WTC11 (cell line): ENCODE measurements around the gene COL25A1. TPM values are rescaled to one million over a fixed set of nuclear protein-coding genes. Genes with fewer than 3 reads are reported as not detected.
A peak's percentile ranks its signal among the peaks of the same experiment; 100 is the strongest.

Source experiments
- ATAC-seq: fragments of 200-7000 bp; cut with Tn5 transposase; 2 replicates; pipeline ENCODE4 v1.10.0; 2021; ENCODE audit warnings: mild to moderate bottlenecking, moderate library complexity
- CTCF ChIA-PET: fragments of 300-600 bp; sonication (Branson Sonifier 250); formaldehyde crosslinking; loops from one replicate; lab custom pipeline; 2021; ENCODE audit warnings: antibody characterized with exemption; lab: Charles Lee
- POLR2A ChIA-PET: fragments of 350-600 bp; sonication (Branson Sonifier 250); formaldehyde crosslinking; loops from one replicate; lab custom pipeline; 2021; ENCODE audit warnings: antibody characterized with exemption; lab: Charles Lee
- DNase-seq: peaks from one replicate; pipeline ENCODE4 v3.0.0; 2021; ENCODE audit warnings: low spot score
- H3K27ac Mint-ChIP-seq: 2 replicates; pipeline ENCODE4 v1.8.0; 2021; ENCODE audit warnings: mixed read lengths
- H3K27me3 Mint-ChIP-seq: 2 replicates; pipeline ENCODE4 v1.8.0; 2021; ENCODE audit warnings: low read depth, mild to moderate bottlenecking, moderate library complexity, mixed read lengths
- H3K36me3 Mint-ChIP-seq: 2 replicates; pipeline ENCODE4 v1.8.0; 2021; ENCODE audit warnings: mixed read lengths
- H3K4me1 Mint-ChIP-seq: 2 replicates; pipeline ENCODE4 v1.8.0; 2022; ENCODE audit warnings: mixed read lengths
- H3K4me3 Mint-ChIP-seq: 2 replicates; pipeline ENCODE4 v1.8.0; 2021; ENCODE audit warnings: mild to moderate bottlenecking, moderate library complexity, mixed read lengths
- H3K9me3 Mint-ChIP-seq: 2 replicates; pipeline ENCODE4 v1.8.0; 2021; ENCODE audit warnings: mixed read lengths
- CBFB ChIP-seq: sonication (generic); formaldehyde crosslinking; IDR thresholded peaks from 2 replicates; pipeline ENCODE4 v1.8.1; 2022; ENCODE audit warnings: mild to moderate bottlenecking, low read depth, missing genetic modification reagents
- ESRRA ChIP-seq: sonication (generic); formaldehyde crosslinking; IDR thresholded peaks from 2 replicates; pipeline ENCODE4 v1.8.1; 2022; ENCODE audit warnings: mild to moderate bottlenecking, missing genetic modification reagents, borderline replicate concordance
- FOXP1 ChIP-seq: sonication (generic); formaldehyde crosslinking; IDR thresholded peaks from 2 replicates; pipeline ENCODE4 v1.8.0; 2022; ENCODE audit warnings: missing genetic modification reagents, mild to moderate bottlenecking, moderate library complexity, borderline replicate concordance
- GRHL2 ChIP-seq: fragments of 250-450 bp; sonication (Bioruptor Pico); IDR thresholded peaks from 2 replicates; pipeline ENCODE4 v1.8.0; 2022; ENCODE audit warnings: mild to moderate bottlenecking, moderate library complexity; ENCODE audit not compliant: insufficient replicate concordance, severe bottlenecking
- GTF2I ChIP-seq: fragments of 250-450 bp; sonication (Bioruptor Pico); conservative IDR thresholded peaks from 2 replicates; pipeline ENCODE4 v1.4.0; 2021; ENCODE audit warnings: mild to moderate bottlenecking
- NFE2L1 ChIP-seq: sonication (generic); formaldehyde crosslinking; IDR thresholded peaks from 2 replicates; pipeline ENCODE4 v1.8.1; 2023; ENCODE audit warnings: missing genetic modification reagents
- NR1H2 ChIP-seq: sonication (generic); formaldehyde crosslinking; IDR thresholded peaks from 2 replicates; pipeline ENCODE4 v1.9.0; 2021; ENCODE audit warnings: mild to moderate bottlenecking, moderate library complexity, missing genetic modification reagents
- RORB ChIP-seq: fragments of 250-450 bp; sonication (Bioruptor Pico); IDR thresholded peaks from 2 replicates; pipeline ENCODE4 v1.9.0; 2021; ENCODE audit warnings: mild to moderate bottlenecking
- SOX15 ChIP-seq: fragments of 250-450 bp; sonication (Bioruptor Pico); IDR thresholded peaks from 2 replicates; pipeline ENCODE4 v1.9.0; 2021; ENCODE audit warnings: mild to moderate bottlenecking
- SP1 ChIP-seq: sonication (generic); formaldehyde crosslinking; conservative IDR thresholded peaks from 2 replicates; pipeline ENCODE4 v1.8.1; 2022; ENCODE audit warnings: missing genetic modification reagents
- TCF7 ChIP-seq: sonication (generic); formaldehyde crosslinking; IDR thresholded peaks from 2 replicates; pipeline ENCODE4 v1.8.0; 2022; ENCODE audit warnings: mild to moderate bottlenecking, low read depth, missing genetic modification reagents, moderate library complexity
- TEAD4 ChIP-seq: sonication (generic); formaldehyde crosslinking; IDR thresholded peaks from 2 replicates; pipeline ENCODE4 v1.8.0; 2022; ENCODE audit warnings: mild to moderate bottlenecking, missing genetic modification reagents
- TP53 ChIP-seq: sonication (generic); formaldehyde crosslinking; IDR thresholded peaks from 2 replicates; pipeline ENCODE4 v1.8.1; 2023; ENCODE audit warnings: mild to moderate bottlenecking, missing genetic modification reagents
- ZNF232 ChIP-seq: sonication (generic); formaldehyde crosslinking; IDR thresholded peaks from 2 replicates; pipeline ENCODE4 v1.8.0; 2022; ENCODE audit warnings: mild to moderate bottlenecking, missing genetic modification reagents
- total RNA-seq: library from RNA; stranded (reverse); gene quantifications from 3 replicates; pipeline ENCODE4 v1.2.3, GENCODE V29; 2021
- TF ChIP-seq, protein P1 (sequence below): sonication (generic); formaldehyde crosslinking; conservative IDR thresholded peaks from 2 replicates; pipeline ENCODE4 v1.8.1; 2022; ENCODE audit warnings: mild to moderate bottlenecking, missing genetic modification reagents
- TF ChIP-seq, protein P2 (sequence below): fragments of 250-450 bp; sonication (Bioruptor Pico); IDR thresholded peaks from 2 replicates; pipeline ENCODE4 v1.9.0; 2021; ENCODE audit warnings: mild to moderate bottlenecking
- TF ChIP-seq, protein P3 (sequence below): sonication (generic); formaldehyde crosslinking; IDR thresholded peaks from 2 replicates; pipeline ENCODE4 v1.8.1; 2022; ENCODE audit warnings: missing genetic modification reagents, borderline replicate concordance
- TF ChIP-seq, protein P4 (sequence below): sonication (generic); formaldehyde crosslinking; IDR thresholded peaks from 2 replicates; pipeline ENCODE4 v1.8.0; 2023; ENCODE audit warnings: mild to moderate bottlenecking, missing genetic modification reagents
- TF ChIP-seq, protein P5 (sequence below): sonication (generic); formaldehyde crosslinking; IDR thresholded peaks from 2 replicates; pipeline ENCODE4 v1.8.0; 2022; ENCODE audit warnings: missing genetic modification reagents
- TF ChIP-seq, protein P6 (sequence below): fragments of 250-450 bp; sonication (Bioruptor Pico); IDR thresholded peaks from 2 replicates; pipeline ENCODE4 v1.9.0; 2021; ENCODE audit warnings: moderate library complexity, mild to moderate bottlenecking, inconsistent platforms, borderline replicate concordance
- TF ChIP-seq, protein P7 (sequence below): fragments of 250-450 bp; sonication (Bioruptor Pico); IDR thresholded peaks from 2 replicates; pipeline ENCODE4 v1.8.0; 2021; ENCODE audit warnings: mild to moderate bottlenecking
- TF ChIP-seq, protein P8 (sequence below): sonication (generic); formaldehyde crosslinking; IDR thresholded peaks from 2 replicates; pipeline ENCODE4 v1.8.1; 2023; ENCODE audit warnings: mild to moderate bottlenecking, missing genetic modification reagents, moderate library complexity

Gene COL25A1
- total RNA-seq, 1 experiment from 2014 or later, result 6.6 TPM

DNA sequence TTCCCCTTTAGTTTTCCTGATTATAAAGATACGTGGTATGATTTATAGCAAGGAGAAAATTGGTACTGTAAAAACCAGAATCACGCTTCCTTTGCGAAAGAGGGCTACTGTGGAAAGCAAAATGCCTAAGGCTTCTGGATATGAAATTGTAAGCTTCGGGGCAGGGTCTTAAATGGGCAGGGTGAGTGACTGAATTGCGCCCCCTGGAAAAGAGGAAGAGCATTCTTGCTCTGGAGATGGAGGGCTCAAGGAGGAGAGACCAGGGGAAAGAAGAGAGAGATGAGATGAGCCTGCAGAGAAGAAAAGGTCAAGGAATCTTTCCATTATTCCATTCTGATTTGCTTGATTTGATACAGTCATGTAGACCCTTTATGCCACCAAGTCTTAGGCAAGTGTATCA, 526.5 kb downstream of the COL25A1 start (continued):
- TF ChIP-seq, protein P1, sequence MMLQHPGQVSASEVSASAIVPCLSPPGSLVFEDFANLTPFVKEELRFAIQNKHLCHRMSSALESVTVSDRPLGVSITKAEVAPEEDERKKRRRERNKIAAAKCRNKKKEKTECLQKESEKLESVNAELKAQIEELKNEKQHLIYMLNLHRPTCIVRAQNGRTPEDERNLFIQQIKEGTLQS (CRISPR knock-in tag), result no peak
- TF ChIP-seq, protein P2, sequence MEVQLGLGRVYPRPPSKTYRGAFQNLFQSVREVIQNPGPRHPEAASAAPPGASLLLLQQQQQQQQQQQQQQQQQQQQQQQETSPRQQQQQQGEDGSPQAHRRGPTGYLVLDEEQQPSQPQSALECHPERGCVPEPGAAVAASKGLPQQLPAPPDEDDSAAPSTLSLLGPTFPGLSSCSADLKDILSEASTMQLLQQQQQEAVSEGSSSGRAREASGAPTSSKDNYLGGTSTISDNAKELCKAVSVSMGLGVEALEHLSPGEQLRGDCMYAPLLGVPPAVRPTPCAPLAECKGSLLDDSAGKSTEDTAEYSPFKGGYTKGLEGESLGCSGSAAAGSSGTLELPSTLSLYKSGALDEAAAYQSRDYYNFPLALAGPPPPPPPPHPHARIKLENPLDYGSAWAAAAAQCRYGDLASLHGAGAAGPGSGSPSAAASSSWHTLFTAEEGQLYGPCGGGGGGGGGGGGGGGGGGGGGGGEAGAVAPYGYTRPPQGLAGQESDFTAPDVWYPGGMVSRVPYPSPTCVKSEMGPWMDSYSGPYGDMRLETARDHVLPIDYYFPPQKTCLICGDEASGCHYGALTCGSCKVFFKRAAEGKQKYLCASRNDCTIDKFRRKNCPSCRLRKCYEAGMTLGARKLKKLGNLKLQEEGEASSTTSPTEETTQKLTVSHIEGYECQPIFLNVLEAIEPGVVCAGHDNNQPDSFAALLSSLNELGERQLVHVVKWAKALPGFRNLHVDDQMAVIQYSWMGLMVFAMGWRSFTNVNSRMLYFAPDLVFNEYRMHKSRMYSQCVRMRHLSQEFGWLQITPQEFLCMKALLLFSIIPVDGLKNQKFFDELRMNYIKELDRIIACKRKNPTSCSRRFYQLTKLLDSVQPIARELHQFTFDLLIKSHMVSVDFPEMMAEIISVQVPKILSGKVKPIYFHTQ (CRISPR knock-in tag), result no peak
- no peak for TF ChIP-seq SOX15
- no peak for TF ChIP-seq GTF2I (CRISPR knock-in tag)
- TF ChIP-seq, protein P3, sequence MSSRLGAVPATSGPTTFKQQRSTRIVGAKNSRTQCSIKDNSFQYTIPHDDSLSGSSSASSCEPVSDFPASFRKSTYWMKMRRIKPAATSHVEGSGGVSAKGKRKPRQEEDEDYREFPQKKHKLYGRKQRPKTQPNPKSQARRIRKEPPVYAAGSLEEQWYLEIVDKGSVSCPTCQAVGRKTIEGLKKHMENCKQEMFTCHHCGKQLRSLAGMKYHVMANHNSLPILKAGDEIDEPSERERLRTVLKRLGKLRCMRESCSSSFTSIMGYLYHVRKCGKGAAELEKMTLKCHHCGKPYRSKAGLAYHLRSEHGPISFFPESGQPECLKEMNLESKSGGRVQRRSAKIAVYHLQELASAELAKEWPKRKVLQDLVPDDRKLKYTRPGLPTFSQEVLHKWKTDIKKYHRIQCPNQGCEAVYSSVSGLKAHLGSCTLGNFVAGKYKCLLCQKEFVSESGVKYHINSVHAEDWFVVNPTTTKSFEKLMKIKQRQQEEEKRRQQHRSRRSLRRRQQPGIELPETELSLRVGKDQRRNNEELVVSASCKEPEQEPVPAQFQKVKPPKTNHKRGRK (CRISPR knock-in tag), result no peak
- TF ChIP-seq, protein P4, sequence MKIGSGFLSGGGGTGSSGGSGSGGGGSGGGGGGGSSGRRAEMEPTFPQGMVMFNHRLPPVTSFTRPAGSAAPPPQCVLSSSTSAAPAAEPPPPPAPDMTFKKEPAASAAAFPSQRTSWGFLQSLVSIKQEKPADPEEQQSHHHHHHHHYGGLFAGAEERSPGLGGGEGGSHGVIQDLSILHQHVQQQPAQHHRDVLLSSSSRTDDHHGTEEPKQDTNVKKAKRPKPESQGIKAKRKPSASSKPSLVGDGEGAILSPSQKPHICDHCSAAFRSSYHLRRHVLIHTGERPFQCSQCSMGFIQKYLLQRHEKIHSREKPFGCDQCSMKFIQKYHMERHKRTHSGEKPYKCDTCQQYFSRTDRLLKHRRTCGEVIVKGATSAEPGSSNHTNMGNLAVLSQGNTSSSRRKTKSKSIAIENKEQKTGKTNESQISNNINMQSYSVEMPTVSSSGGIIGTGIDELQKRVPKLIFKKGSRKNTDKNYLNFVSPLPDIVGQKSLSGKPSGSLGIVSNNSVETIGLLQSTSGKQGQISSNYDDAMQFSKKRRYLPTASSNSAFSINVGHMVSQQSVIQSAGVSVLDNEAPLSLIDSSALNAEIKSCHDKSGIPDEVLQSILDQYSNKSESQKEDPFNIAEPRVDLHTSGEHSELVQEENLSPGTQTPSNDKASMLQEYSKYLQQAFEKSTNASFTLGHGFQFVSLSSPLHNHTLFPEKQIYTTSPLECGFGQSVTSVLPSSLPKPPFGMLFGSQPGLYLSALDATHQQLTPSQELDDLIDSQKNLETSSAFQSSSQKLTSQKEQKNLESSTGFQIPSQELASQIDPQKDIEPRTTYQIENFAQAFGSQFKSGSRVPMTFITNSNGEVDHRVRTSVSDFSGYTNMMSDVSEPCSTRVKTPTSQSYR (CRISPR knock-in tag), result no peak
- no peak for TF ChIP-seq TCF7 (CRISPR knock-in tag)
- TF ChIP-seq, protein P5, sequence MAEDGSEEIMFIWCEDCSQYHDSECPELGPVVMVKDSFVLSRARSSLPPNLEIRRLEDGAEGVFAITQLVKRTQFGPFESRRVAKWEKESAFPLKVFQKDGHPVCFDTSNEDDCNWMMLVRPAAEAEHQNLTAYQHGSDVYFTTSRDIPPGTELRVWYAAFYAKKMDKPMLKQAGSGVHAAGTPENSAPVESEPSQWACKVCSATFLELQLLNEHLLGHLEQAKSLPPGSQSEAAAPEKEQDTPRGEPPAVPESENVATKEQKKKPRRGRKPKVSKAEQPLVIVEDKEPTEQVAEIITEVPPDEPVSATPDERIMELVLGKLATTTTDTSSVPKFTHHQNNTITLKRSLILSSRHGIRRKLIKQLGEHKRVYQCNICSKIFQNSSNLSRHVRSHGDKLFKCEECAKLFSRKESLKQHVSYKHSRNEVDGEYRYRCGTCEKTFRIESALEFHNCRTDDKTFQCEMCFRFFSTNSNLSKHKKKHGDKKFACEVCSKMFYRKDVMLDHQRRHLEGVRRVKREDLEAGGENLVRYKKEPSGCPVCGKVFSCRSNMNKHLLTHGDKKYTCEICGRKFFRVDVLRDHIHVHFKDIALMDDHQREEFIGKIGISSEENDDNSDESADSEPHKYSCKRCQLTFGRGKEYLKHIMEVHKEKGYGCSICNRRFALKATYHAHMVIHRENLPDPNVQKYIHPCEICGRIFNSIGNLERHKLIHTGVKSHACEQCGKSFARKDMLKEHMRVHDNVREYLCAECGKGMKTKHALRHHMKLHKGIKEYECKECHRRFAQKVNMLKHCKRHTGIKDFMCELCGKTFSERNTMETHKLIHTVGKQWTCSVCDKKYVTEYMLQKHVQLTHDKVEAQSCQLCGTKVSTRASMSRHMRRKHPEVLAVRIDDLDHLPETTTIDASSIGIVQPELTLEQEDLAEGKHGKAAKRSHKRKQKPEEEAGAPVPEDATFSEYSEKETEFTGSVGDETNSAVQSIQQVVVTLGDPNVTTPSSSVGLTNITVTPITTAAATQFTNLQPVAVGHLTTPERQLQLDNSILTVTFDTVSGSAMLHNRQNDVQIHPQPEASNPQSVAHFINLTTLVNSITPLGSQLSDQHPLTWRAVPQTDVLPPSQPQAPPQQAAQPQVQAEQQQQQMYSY (CRISPR knock-in tag), result no peak

DNA sequence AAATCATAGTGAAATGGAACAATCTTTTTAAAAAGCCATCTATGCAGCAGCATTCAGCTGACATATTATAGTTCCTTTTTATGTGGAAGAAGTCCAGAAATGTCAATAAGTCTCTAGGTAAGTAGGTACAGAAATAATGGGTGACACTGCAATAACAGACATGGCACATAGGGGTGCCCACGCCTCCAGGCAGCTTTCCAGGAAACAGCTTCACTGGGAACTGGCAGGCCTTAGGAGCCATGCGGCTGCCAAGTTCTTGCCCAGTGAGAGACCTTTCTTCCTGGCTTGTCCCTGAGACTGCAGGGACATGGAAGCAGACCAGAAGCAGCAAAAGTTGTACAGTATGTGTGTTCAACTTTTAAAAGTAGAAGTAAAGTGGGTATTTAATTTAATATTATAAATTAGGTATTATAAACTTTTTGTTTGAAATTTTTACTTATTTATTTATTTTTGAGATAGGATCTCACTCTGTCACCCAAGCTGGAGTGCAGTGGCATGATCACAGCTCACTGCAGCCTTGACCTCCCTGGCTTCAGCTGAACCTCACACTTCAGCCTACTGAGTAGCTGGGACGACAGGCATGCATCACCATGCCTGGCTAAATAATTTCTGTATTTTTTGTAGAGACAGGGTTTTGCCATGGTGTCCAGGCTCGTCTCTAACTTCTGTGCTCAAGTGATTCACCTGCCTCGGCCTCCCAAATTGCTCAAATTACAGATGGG, 527.5 kb downstream of the COL25A1 start:
- H3K4me3 Mint-ChIP-seq, result no peak overlapping the region
- CTCF ChIA-PET, result interaction anchor here (0.6 to 1.3 kb wide), 5 partner anchors 10 to 519 kb away, joined by 3 to 4 read pairs (median 3); partner anchors contain the start of gene OSTC
- peaks cover 8% of the 10 kb centered on the region for H3K4me1 Mint-ChIP-seq
- POLR2A ChIA-PET, result no interaction called here
- H3K36me3 Mint-ChIP-seq, result no peaks in the 10 kb centered on the region
- H3K9me3 Mint-ChIP-seq, result no peaks in the 10 kb centered on the region
- H3K27me3 Mint-ChIP-seq, result peaks cover 6% of the 10 kb centered on the region; the same call in 1 of the 2 replicates
- ATAC-seq (peak; percentile 62), DNase-seq (no peak)
- H3K27ac Mint-ChIP-seq, result no peak overlapping the region
- TF ChIP-seq CBFB (CRISPR knock-in tag) (no peak), ESRRA (CRISPR knock-in tag) (no peak), NR1H2 (CRISPR knock-in tag) (no peak), GRHL2 (CRISPR knock-in tag) (no peak), SP1 (CRISPR knock-in tag) (no peak), NFE2L1 (CRISPR knock-in tag) (no peak), TEAD4 (CRISPR knock-in tag) (no peak), FOXP1 (CRISPR knock-in tag) (no peak), TP53 (no peak), ZNF232 (CRISPR knock-in tag) (no peak), RORB (CRISPR knock-in tag) (no peak)
- TF ChIP-seq, protein P6, sequence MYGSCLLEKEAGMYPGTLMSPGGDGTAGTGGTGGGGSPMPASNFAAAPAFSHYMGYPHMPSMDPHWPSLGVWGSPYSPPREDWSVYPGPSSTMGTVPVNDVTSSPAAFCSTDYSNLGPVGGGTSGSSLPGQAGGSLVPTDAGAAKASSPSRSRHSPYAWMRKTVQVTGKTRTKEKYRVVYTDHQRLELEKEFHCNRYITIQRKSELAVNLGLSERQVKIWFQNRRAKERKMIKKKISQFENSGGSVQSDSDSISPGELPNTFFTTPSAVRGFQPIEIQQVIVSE (CRISPR knock-in tag), result no peak
- TF ChIP-seq, protein P7, sequence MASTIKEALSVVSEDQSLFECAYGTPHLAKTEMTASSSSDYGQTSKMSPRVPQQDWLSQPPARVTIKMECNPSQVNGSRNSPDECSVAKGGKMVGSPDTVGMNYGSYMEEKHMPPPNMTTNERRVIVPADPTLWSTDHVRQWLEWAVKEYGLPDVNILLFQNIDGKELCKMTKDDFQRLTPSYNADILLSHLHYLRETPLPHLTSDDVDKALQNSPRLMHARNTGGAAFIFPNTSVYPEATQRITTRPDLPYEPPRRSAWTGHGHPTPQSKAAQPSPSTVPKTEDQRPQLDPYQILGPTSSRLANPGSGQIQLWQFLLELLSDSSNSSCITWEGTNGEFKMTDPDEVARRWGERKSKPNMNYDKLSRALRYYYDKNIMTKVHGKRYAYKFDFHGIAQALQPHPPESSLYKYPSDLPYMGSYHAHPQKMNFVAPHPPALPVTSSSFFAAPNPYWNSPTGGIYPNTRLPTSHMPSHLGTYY, result no peak
- TF ChIP-seq, protein P8, sequence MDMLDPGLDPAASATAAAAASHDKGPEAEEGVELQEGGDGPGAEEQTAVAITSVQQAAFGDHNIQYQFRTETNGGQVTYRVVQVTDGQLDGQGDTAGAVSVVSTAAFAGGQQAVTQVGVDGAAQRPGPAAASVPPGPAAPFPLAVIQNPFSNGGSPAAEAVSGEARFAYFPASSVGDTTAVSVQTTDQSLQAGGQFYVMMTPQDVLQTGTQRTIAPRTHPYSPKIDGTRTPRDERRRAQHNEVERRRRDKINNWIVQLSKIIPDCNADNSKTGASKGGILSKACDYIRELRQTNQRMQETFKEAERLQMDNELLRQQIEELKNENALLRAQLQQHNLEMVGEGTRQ (CRISPR knock-in tag), result no peak
